ENCODE results near the gene RGMA. TPM values are rescaled to one million over a fixed set of nuclear protein-coding genes. Genes with fewer than 3 reads are reported as not detected.
"Not testable (repeated sequence)": the region's sequence is repeated elsewhere in the genome, so short reads cannot be mapped to it uniquely, and the experiment has no call there.

RGMA gene
- total RNA-seq, 1 experiment from 2014 or later = not detected

DNA sequence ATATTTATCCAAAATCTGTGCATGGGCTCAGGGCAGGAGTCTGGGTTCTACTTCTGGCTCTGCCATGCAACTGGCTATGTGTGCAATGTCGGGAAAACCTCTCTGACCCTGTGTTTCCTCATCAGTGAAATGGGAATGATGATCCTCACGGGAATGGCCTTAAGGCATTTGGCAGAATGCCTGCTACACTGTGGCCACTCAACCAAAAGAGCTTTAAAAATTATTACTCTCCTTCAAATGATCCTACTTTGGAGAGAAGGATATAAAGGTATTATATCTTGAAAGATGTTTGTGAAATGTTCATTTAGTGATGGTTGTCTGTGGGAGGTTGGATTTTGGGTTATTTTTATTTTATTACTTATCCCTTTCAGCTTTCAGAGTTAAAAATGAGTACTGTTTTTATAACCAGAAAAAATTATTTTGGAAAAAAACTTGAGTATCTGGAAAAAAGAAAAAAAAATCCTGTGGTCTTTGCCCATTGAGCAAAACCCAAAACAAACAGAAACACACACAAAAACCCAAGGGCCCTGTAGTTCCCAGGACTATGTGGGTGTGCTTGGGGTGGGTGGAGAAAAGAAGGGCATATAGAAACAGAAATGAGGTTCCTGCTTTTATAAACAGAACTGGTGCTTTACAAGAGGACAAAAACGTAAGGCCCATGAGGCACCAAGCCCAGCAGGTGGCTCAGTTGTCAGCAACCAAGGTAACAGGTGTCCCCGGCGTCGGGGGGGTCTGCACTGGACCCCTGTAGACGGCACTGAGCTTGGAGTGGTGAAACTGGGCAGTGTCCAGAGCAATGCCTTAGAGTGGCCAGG lies 22.0 kb downstream of the RGMA start:
- Histone ChIP-seq H3K27me3 (ENCODE audit: low read length) (no peaks in the 10 kb centered on the region), H3K4me1 (ENCODE audit: low read length) (no peaks in the 10 kb centered on the region; the same call in 1 of the 2 replicates), H3K4me2 (ENCODE audit: low read depth, low read length, poor library complexity, severe bottlenecking) (no peak overlapping the region), H2AFZ (ENCODE audit: low read length) (no peak overlapping the region), H3K79me2 (ENCODE audit: low read length) (no peaks in the 10 kb centered on the region), H4K20me1 (ENCODE audit: insufficient read depth, low read depth, low read length) (no peaks in the 10 kb centered on the region), H3K27ac (ENCODE audit: low read length) (no peak overlapping the region), H3K9me3 (ENCODE audit: low read length) (no peaks in the 10 kb centered on the region), H3K36me3 (ENCODE audit: insufficient read depth, low read length) (no peaks in the 10 kb centered on the region), H3K9ac (ENCODE audit: low read length) (no peak overlapping the region), H3K9me2 (replicated peaks; ENCODE audit: insufficient read depth, low read length) (no peaks in the 10 kb centered on the region), H3K4me3 (ENCODE audit: low read length) (no peak overlapping the region)
- no peak for DNase-seq

DNA sequence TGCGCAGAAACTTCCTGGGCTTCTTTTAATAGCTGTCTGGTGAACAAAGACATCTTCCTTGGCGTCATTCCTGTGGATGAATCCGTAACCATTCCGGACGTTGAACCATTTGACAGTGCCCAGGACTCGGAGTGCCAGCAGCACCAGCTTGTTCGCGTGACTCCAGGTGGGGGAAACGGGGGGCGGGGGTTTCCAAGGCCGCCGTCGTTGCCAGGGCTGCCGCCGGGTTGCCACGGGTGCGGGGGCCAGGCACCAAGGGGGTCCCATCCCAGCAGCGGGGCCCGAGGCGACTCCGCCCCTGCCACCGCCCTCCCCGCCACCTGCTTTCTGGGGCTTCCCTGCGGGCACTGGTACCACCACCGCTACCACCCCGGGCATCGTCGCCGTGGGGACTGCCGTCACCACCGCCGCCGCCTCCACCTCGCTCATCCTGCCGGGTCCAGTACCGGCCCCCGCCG lies 22.8 kb downstream of the RGMA start:
- Histone ChIP-seq H3K9me2 (replicated peaks; ENCODE audit: insufficient read depth, low read length) (no peaks in the 10 kb centered on the region), H3K4me3 (ENCODE audit: low read length) (no peak overlapping the region), H3K79me2 (ENCODE audit: low read length) (no peaks in the 10 kb centered on the region), H3K4me2 (ENCODE audit: low read depth, low read length, poor library complexity, severe bottlenecking) (no peak overlapping the region), H3K9me3 (ENCODE audit: low read length) (no peaks in the 10 kb centered on the region), H3K36me3 (ENCODE audit: insufficient read depth, low read length) (no peaks in the 10 kb centered on the region), H2AFZ (ENCODE audit: low read length) (no peak overlapping the region), H3K27me3 (ENCODE audit: low read length) (no peaks in the 10 kb centered on the region), H3K4me1 (ENCODE audit: low read length) (peaks cover 5% of the 10 kb centered on the region), H3K9ac (ENCODE audit: low read length) (no peak overlapping the region), H3K27ac (ENCODE audit: low read length) (no peak overlapping the region), H4K20me1 (ENCODE audit: insufficient read depth, low read depth, low read length) (no peaks in the 10 kb centered on the region)
- DNase-seq = no peak

DNA sequence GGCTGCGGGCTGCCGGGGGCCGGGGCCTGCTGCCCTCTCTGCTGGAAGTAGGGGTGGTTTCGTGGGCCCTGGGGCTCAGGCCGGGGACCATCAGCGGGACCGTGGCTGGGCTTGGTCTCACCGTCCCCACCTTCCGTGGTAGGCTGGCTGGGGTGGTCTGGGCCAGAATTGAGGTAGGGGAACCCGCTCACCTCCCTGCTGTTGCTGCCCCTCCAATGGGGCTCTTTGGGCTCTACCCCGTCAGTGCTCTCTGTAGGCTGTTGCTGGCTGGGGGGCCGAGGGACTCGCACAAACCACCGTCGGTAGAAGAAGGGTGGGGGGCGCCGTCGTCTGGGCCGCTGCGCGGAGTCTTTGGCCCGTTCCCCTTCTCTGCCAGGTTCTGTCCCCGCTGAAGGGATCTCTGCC lies 23.4 kb downstream of the RGMA start:
- no peak for DNase-seq
- no peaks in the 10 kb centered on the region for H3K9me2 ChIP-seq (replicated peaks; ENCODE audit: insufficient read depth, low read length)
- no peak overlapping the region for H3K4me2 ChIP-seq (ENCODE audit: low read depth, low read length, poor library complexity, severe bottlenecking)
- H3K27ac ChIP-seq (ENCODE audit: low read length) = no peak overlapping the region
- no peaks in the 10 kb centered on the region for H3K36me3 ChIP-seq (ENCODE audit: insufficient read depth, low read length)
- no peaks in the 10 kb centered on the region for H4K20me1 ChIP-seq (ENCODE audit: insufficient read depth, low read depth, low read length)
- no peaks in the 10 kb centered on the region for H3K9me3 ChIP-seq (ENCODE audit: low read length)
- no peak overlapping the region for H2AFZ ChIP-seq (ENCODE audit: low read length)
- peaks cover 11% of the 10 kb centered on the region for H3K4me1 ChIP-seq (ENCODE audit: low read length)
- no peak overlapping the region for H3K9ac ChIP-seq (ENCODE audit: low read length)
- no peaks in the 10 kb centered on the region for H3K27me3 ChIP-seq (ENCODE audit: low read length)
- no peak overlapping the region for H3K4me3 ChIP-seq (ENCODE audit: low read length)
- no peaks in the 10 kb centered on the region for H3K79me2 ChIP-seq (ENCODE audit: low read length)

DNA sequence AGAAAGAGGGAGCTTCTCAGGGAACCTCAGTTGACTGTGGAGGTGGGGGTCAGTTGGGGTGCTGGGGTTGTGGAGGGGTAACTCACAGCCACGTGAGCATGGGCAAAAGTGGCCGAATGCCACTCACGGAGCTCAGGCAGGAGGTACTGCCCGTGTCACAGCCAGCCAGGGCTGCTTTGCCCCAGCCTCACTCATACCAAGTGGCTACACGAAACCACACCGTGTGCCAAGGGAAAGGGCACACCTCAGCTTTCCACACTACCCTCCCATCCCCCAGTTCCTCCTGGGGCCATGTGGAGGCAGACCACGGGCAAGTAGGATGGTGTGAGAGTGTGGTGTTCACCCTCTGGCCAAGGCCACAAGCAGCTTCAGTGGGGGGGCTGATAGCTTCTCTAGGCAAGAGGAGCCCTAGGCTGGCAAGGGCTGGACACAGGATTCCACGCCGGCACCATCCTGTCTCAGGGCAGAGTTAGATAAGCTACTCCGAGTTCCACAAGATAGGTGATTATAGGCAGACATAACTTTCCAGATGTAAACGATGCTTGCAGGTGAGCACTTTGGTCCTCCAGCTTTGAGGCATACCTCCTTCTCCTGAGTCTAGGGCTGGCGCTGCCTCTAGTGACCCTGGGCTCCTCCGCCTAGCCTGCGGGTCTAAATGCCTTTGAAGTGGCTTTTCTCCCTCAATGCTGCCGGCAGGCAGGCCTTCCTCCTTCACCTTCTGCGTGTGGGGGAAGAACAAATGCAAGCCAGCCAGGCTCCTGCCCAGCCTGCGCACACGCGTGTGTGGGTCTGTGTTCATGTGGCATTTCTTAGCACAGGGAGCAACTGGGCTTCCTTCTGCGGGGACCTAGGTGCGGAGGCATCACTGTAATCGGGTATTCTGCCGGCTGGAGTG lies 25.0 kb downstream of the RGMA start:
- H3K4me2 ChIP-seq (ENCODE audit: low read depth, low read length, poor library complexity, severe bottlenecking) = no peak overlapping the region
- no peak overlapping the region for H3K4me3 ChIP-seq (ENCODE audit: low read length)
- no peaks in the 10 kb centered on the region for H3K9me3 ChIP-seq (ENCODE audit: low read length)
- no peaks in the 10 kb centered on the region for H3K36me3 ChIP-seq (ENCODE audit: insufficient read depth, low read length)
- no peaks in the 10 kb centered on the region for H4K20me1 ChIP-seq (ENCODE audit: insufficient read depth, low read depth, low read length)
- H3K4me1 ChIP-seq (ENCODE audit: low read length) = peaks cover 16% of the 10 kb centered on the region
- no peaks in the 10 kb centered on the region for H3K79me2 ChIP-seq (ENCODE audit: low read length)
- no peaks in the 10 kb centered on the region for H3K9me2 ChIP-seq (replicated peaks; ENCODE audit: insufficient read depth, low read length)
- no peak overlapping the region for H2AFZ ChIP-seq (ENCODE audit: low read length)
- H3K9ac ChIP-seq (ENCODE audit: low read length) = no peak overlapping the region
- H3K27ac ChIP-seq (ENCODE audit: low read length) = no peak overlapping the region
- DNase-seq = no peak
- no peaks in the 10 kb centered on the region for H3K27me3 ChIP-seq (ENCODE audit: low read length)

DNA sequence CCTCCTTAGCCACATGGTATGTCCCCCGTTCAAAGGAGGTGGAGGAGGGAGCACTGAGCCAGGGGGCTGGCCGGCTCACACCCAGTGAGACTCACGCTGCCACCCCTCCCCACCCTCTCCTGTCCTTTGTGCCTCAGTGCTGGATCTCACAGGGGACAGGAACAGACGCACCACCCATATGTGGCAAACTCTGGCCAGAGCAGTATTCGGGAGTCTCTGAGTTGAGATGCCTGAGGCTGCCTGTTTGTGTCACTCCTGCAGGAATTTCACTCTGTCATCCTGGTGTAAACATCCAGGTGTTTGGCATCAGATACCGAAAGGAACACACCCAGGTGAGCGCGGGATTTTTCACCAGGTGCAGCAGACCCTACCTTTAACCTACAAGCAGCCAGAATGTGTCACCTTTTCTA lies 25.7 kb downstream of the RGMA start:
- H3K4me2 ChIP-seq (ENCODE audit: low read depth, low read length, poor library complexity, severe bottlenecking) = no peak overlapping the region
- no peaks in the 10 kb centered on the region for H3K27me3 ChIP-seq (ENCODE audit: low read length)
- no peak overlapping the region for H3K4me3 ChIP-seq (ENCODE audit: low read length)
- no peaks in the 10 kb centered on the region for H3K36me3 ChIP-seq (ENCODE audit: insufficient read depth, low read length)
- H3K4me1 ChIP-seq (ENCODE audit: low read length) = peaks cover 16% of the 10 kb centered on the region
- H3K9me2 ChIP-seq (replicated peaks; ENCODE audit: insufficient read depth, low read length) = no peaks in the 10 kb centered on the region
- no peaks in the 10 kb centered on the region for H3K79me2 ChIP-seq (ENCODE audit: low read length)
- H3K9ac ChIP-seq (ENCODE audit: low read length) = no peak overlapping the region
- no peaks in the 10 kb centered on the region for H4K20me1 ChIP-seq (ENCODE audit: insufficient read depth, low read depth, low read length)
- no peak overlapping the region for H2AFZ ChIP-seq (ENCODE audit: low read length)
- H3K9me3 ChIP-seq (ENCODE audit: low read length) = no peaks in the 10 kb centered on the region
- H3K27ac ChIP-seq (ENCODE audit: low read length) = no peak overlapping the region
- no peak for DNase-seq

DNA sequence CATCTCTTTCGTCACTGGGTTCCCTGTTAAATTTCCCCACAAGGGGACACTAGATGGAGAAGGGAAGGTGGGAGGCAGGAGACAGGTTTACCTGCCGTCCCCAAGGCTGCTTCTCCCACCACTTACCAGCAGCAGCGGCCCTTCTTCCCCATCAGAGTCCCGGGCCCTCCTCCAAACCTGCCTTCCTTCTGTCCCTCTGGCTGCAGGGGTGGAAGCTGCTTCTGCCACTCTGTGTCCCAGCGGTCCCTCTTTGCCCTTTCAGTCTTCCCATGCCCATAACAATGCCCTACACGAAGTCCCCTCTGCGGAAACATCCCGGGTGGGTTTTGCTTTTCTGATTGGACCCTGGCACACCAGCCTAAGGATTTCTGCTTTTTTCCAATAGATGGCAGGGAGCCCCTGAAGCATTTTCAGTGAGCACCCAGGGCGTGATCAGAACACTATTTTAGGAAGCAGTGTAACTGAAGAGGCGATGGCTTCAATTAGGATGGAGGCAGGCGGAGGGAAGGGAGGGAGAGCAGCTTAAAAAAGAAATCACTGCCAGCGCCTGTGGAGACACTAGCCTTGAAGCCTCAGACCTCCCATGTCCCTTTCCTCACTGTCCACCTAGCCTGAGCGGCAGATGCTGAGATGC lies 26.3 kb downstream of the RGMA start:
- not testable (repeated sequence) for H3K9me2 ChIP-seq (replicated peaks; ENCODE audit: insufficient read depth, low read length); H3K27ac ChIP-seq (ENCODE audit: low read length); H3K4me2 ChIP-seq (ENCODE audit: low read depth, low read length, poor library complexity, severe bottlenecking); H4K20me1 ChIP-seq (ENCODE audit: insufficient read depth, low read depth, low read length); H3K27me3 ChIP-seq (ENCODE audit: low read length); H3K79me2 ChIP-seq (ENCODE audit: low read length); H2AFZ ChIP-seq (ENCODE audit: low read length); H3K4me3 ChIP-seq (ENCODE audit: low read length); DNase-seq; H3K9me3 ChIP-seq (ENCODE audit: low read length); H3K36me3 ChIP-seq (ENCODE audit: insufficient read depth, low read length); H3K9ac ChIP-seq (ENCODE audit: low read length)
- H3K4me1 ChIP-seq (ENCODE audit: low read length) = peaks cover 16% of the 10 kb centered on the region

DNA sequence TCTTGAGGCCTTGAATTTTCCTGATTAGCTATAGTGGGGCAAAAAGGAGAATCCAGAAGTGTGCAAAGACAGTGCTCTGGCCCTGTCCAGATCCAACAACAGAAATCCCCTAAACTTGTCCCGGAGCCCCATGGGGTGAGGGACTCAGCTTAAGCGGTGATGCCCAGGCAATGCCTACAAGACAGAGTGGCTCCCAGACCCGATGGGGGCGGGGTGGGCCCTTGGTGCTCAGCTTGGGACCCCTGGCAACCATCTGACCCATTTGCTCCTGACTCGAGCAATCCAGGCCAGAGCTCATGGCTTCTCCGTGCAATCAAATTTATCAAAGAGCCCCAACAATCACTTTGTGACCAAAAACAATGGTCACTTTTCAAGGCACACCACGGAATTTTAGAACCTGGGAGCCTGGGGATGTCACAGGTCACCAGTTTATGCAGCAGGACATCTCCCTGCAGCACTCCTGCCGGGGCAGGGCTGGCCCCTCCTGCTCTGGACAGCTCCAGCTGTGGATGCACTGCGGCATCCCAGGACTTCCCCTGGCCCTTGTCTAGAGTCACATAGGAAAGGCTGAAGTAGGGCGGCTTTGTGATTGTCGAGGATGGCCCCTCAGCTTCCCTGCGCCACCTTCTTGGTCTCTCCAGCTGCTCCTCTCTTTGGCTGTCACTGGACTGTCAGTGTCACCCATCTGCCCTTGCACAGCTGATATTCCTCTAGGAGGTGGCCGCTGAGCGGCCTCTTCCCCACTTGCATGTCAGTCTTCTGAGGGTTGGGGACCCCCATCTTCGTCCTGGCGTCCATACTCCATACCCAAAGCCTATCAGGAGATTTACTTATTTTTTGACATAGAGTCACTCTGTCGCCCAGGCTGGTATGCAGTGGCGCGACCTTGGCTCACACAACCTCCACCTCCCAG lies 28.4 kb downstream of the RGMA start:
- Histone ChIP-seq H3K4me1 (ENCODE audit: low read length) (peaks cover 16% of the 10 kb centered on the region), H3K27me3 (ENCODE audit: low read length) (no peaks in the 10 kb centered on the region), H3K79me2 (ENCODE audit: low read length) (no peaks in the 10 kb centered on the region), H3K4me2 (ENCODE audit: low read depth, low read length, poor library complexity, severe bottlenecking) (peak overlapping the region; percentile 44), H3K9me2 (replicated peaks; ENCODE audit: insufficient read depth, low read length) (no peaks in the 10 kb centered on the region), H4K20me1 (ENCODE audit: insufficient read depth, low read depth, low read length) (no peaks in the 10 kb centered on the region), H3K4me3 (ENCODE audit: low read length) (no peak overlapping the region; the same call in 1 of the 2 replicates), H3K36me3 (ENCODE audit: insufficient read depth, low read length) (no peaks in the 10 kb centered on the region), H3K27ac (ENCODE audit: low read length) (no peak overlapping the region), H2AFZ (ENCODE audit: low read length) (no peak overlapping the region), H3K9me3 (ENCODE audit: low read length) (no peaks in the 10 kb centered on the region), H3K9ac (ENCODE audit: low read length) (no peak overlapping the region)
- no peak for DNase-seq
